RWPE2 (cell line): Measurements from ENCODE around the gene KLHDC10.

Experiments
- ATAC-seq: fragments of 200-7000 bp; cut with Tn5 transposase; 3 replicates; pipeline ENCODE4 v1.9.1; 2021; ENCODE audit warnings: low read depth
- DNase-seq: peaks from one replicate; pipeline ENCODE4 v3.0.0-alpha.2; 2020; ENCODE audit warnings: low spot score
- H3K27ac ChIP-seq: fragments of 450-650 bp; 2 replicates; pipeline ENCODE4 v1.5.1; 2017; ENCODE audit warnings: mild to moderate bottlenecking; ENCODE audit not compliant: poor library complexity, severe bottlenecking
- H3K27me3 ChIP-seq: fragments of 250-450 bp; sonication (Bioruptor Pico); 2 replicates; pipeline ENCODE4 v1.5.1; 2021; ENCODE audit warnings: mild to moderate bottlenecking, moderate library complexity; ENCODE audit not compliant: insufficient read depth, poor library complexity, severe bottlenecking
- H3K36me3 ChIP-seq: fragments of 250-450 bp; sonication (Bioruptor Pico); 2 replicates; pipeline ENCODE4 v1.5.1; 2020; ENCODE audit warnings: low read depth, mild to moderate bottlenecking, moderate library complexity
- H3K4me1 ChIP-seq: fragments of 250-450 bp; sonication (Bioruptor Pico); 2 replicates; pipeline ENCODE4 v1.5.1; 2021; ENCODE audit warnings: mild to moderate bottlenecking, moderate library complexity; ENCODE audit not compliant: insufficient read depth, poor library complexity, severe bottlenecking
- H3K4me3 ChIP-seq: fragments of 250-450 bp; sonication (Bioruptor Pico); 2 replicates; pipeline ENCODE4 v1.5.1; 2021; ENCODE audit warnings: mild to moderate bottlenecking, moderate library complexity; ENCODE audit not compliant: severe bottlenecking
- H3K9me3 ChIP-seq: fragments of 250-450 bp; sonication (Bioruptor Pico); 2 replicates; pipeline ENCODE4 v1.5.1; 2021; ENCODE audit warnings: mild to moderate bottlenecking, moderate library complexity; ENCODE audit not compliant: severe bottlenecking
- CTCF ChIP-seq: fragments of 450-650 bp; IDR thresholded peaks from one replicate; pipeline ENCODE4 v1.5.1; 2017; ENCODE audit warnings: mild to moderate bottlenecking, moderate library complexity; ENCODE audit not compliant: poor library complexity, severe bottlenecking

Gene KLHDC10

GRCh38 chr7:130136579-130137167 is 66.3 kb downstream of the KLHDC10 start:
- DNase-seq (no peak), ATAC-seq (no peak)
- H3K36me3 ChIP-seq: peaks cover 5% of the 10 kb centered on the region; the same call in 1 of the 2 replicates
- no peaks in the 10 kb centered on the region for H3K4me1 ChIP-seq
- H3K9me3 ChIP-seq: no peaks in the 10 kb centered on the region
- no peaks in the 10 kb centered on the region for H3K27me3 ChIP-seq
- H3K27ac ChIP-seq: no peak overlapping the region
- H3K4me3 ChIP-seq: no peak overlapping the region
- no peak for TF ChIP-seq CTCF

GRCh38 chr7:130137207-130137606 is 66.9 kb downstream of the KLHDC10 start:
- Histone ChIP-seq H3K27me3 (no peaks in the 10 kb centered on the region), H3K4me3 (no peak overlapping the region), H3K36me3 (peaks cover 5% of the 10 kb centered on the region; the same call in 1 of the 2 replicates), H3K4me1 (no peaks in the 10 kb centered on the region), H3K9me3 (no peaks in the 10 kb centered on the region), H3K27ac (no peak overlapping the region)
- TF ChIP-seq CTCF: no peak
- ATAC-seq (no peak), DNase-seq (no peak)

- Histone ChIP-seq H3K36me3 (peaks cover 5% of the 10 kb centered on the region; the same call in 1 of the 2 replicates), H3K4me1 (peaks cover 5% of the 10 kb centered on the region), H3K4me3 (no peak overlapping the region), H3K27ac (no peak overlapping the region), H3K27me3 (no peaks in the 10 kb centered on the region), H3K9me3 (no peaks in the 10 kb centered on the region)
- TF ChIP-seq CTCF: no peak
- ATAC-seq (peak; percentile 16; the same call in 1 of the 3 replicates), DNase-seq (no peak)
Observed at GRCh38 chr7:130139193-130139960, 69.0 kb downstream of the KLHDC10 start.

- DNase-seq (no peak), ATAC-seq (no peak)
- Histone ChIP-seq H3K9me3 (no peaks in the 10 kb centered on the region), H3K4me1 (peaks cover 12% of the 10 kb centered on the region), H3K4me3 (no peak overlapping the region), H3K27ac (no peak overlapping the region), H3K36me3 (peaks cover 5% of the 10 kb centered on the region; the same call in 1 of the 2 replicates), H3K27me3 (no peaks in the 10 kb centered on the region)
- TF ChIP-seq CTCF: no peak
Observed at GRCh38 chr7:130140551-130141160, 70.3 kb downstream of the KLHDC10 start.
